Occipital lobe (tissue), 2 donors: ENCODE data around the gene SATL1. TPM values are rescaled to one million over a fixed set of nuclear protein-coding genes. Genes with fewer than 3 reads are reported as not detected.
"Not testable (repeated sequence)": the region's sequence is repeated elsewhere in the genome, so short reads cannot be mapped to it uniquely, and the experiment has no call there.

Source experiments
- DNase-seq: peaks from one replicate; lab custom pipeline; 2025; lab: John Stamatoyannopoulos, UW
- total RNA-seq: library from RNA; depleted of rRNA; stranded (reverse); fragments of >200 nt; gene quantifications from one replicate; pipeline ENCODE4 v1.2.3, GENCODE V29; 2014

The SATL1 gene, protein sequence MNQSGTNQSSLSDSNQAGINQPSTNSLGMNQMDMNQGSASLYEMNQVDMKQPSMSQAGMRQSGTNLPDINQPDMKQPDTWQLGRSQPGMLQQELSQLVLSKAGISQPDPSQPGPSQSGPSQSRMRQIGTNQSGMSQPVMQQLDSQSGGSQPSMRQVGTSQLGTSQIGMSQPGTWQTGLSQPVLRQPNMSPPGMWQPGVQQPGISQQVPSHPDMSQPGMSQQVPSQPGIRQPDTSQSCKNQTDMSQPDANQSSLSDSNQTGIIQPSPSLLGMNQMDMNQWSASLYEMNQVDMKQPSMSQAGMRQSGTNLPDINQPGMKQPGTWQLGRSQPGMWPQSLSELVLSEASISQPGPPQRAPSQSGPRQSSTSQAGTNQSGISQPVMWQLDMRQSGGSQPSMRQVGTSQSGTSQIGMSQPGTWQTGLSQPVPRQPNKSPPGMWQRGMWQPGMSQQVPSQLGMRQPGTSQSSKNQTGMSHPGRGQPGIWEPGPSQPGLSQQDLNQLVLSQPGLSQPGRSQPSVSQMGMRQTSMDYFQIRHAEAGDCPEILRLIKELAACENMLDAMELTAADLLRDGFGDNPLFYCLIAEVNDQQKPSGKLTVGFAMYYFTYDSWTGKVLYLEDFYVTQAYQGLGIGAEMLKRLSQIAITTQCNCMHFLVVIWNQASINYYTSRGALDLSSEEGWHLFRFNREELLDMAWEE
- total RNA-seq = 1.2 TPM

DNA sequence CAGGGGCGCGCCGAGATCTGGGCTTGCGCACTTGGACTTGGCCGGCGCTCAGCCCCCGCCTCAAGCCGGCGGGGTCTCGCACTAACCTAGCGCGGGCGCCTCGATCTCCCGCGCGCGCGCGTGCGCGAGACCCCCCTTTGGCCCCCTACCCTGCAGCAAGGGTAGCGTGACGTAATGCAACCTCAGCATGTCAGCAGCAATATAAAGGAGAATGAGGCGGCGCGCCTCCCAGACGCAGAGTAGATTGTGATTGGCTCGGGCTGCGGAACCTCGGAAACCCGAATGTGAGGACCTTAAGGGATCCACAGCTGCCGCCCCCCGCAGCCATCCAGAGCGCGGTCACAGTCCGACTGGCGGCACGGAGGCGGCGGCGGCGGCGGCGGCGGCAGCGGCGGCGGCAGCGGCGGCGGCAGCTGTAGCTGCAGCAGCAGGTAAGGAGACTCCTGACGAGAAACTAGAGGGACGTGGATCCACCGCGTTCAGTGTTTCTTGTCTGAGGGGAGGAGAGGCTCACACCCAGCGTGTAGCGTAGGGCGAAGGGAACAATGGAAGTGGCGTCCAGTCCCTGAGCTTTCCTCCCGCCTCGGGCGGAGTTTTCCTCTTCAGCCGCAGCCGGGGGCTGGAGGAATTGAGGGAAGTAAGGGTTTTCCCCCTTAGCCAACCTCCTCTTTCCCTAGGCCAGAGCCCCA is at the start of gene SATL1, which contains the start of gene ZNF711:
Gene SATL1 (minus strand): TSS at position 19 of the 689 bp plus-strand sequence. CDS start 134,811 bp downstream, outside the sequence.
Gene ZNF711 (plus strand): TSS at position 231 of the 689 bp plus-strand sequence. CDS start 3,582 bp downstream, outside the sequence.
- peak; percentile 35 for DNase-seq

DNA sequence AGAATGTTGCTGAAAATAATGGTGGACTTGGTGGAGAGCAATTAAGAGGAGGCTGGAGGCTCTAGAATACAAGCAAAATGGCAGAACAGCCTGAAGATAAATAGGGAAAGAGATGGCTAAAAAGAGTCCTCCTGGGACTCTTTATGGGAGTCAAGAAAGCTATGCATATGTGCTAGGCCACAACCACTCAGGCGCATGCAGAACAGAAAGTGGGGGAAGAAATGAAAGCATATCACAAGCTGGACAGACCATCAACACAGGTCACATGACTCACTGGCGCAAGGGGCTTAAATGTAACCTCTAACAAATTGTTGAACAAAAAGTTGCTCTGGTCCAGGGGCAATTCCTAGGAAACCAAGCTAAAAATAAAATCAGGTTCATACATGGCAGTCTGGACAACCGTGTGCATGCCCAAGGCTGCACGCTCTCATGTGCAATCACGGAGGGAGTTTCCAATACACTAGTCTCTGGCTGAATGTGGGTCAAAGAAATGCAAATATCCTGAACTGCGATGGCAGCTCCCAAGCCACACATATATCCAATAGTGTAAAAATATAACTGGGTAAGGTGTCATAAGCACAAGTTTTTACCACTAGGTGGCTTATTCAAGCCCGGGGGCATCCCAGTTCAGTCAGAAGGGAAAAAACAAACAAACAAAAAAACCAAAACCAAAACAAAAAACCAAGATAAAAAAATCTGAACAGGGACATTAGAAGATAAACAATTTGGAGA is 45.6 kb upstream of the SATL1 start:
- no peak for DNase-seq

DNA sequence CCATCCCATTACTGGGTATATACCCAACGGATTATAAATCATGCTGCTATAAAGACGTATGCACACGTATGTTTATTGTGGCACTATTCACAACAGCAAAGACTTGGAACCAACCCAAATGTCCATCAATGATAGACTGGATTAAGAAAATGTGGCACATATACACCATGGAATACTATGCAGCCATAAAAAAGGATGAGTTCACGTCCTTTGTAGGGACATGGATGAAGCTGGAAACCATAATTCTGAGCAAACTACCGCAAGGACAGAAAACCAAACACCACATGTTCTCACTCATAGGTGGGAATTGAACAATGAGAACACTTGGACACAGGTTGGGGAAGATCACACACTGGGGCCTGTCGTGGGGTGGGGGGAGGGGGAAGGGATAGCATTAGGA is 41.7 kb upstream of the SATL1 start:
- DNase-seq = not testable (repeated sequence)

DNA sequence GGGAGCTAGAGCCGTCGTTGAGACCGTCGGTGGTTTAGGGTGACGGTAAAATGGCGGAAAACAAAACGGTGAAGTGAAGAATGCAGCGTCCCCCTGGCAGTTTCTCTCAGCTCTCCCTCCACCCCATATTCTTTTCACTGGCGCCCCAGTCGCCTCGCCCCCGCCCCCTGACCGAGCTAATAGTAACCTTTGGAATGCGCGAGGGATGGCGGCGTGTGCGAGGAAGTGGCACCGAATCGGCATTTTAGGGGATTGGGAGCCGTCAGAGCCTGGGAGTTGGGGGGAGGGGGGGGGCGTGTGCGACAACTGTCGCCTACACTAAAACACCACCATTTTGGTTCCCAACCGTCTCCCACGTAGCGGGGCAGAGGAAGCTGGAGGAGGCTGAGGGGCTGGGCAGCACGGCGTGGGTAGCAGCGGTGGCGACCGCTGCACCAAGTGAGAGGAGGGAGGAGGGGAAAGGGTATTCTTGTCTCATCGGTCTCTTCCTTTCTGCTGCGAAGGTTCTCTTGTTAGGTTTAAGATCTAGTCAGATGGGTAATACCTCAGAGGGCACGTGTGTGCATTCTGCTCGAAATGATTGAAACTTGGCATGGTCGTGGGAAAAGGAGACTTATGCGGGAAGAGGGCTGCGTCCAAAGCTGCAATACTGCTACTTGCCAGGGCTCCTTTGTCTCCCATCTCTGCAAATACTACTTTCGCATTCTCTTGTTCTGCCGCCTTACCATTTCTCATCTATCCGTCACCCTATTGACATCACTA is 1.1 kb upstream of the SATL1 start:
- DNase-seq = no peak

DNA sequence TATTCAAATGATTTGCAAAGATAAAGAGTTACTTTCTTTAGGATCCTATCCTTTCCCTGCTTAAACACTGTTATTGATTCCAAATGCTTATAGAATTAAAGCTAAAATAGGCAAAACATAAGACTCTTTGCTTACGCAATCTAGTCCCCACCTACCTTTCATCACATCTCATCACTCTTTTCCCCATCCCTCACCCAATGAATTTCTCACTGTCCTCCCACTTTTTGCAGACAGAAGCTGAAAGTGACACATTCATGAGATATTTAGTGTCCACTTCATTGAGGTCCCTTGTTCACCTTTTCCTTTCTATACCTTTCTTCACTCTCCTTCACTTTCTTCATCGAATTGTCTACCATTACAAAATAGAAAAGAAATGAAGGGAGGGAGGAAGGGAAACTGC is 424 bp downstream of the SATL1 start:
- no peak for DNase-seq

DNA sequence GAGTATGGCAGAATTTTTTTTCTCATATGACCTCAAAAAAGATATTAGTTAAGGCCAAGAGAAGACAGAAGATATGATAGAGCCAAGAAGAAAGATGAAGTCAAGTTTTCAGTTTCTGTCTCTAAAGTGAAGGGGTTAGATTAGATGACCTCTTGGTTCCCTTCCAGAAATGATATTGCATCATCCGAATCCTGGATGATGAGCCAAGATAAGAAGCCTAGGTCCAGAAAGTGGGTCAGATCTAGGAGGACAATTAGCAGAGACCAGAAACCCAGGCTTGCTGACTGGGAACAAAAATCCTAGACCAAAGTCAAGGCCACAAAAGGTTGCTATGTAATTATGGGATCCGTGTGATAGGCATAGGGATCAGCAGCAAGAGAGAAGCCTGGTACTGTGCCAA is 20.2 kb downstream of the SATL1 start:
- DNase-seq = no peak

DNA sequence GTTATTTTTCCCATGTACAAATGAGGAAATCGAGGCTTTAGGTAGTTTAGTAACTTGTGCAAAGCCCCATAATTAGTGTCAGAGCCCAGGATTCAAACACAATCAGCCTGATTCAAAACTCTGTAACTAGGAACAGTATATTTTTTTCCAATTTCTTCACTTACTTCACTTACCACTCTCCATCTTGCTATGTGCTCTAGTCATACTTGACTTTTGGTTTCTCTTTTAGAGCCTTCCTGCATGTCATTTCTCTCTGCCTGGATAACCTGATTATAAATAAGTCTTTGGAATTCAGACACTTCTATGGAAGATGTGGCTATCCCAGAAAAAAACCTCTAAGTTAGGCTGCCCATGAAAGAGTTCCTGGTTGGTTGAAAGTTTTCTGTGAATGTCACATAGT is 22.2 kb downstream of the SATL1 start:
- no peak for DNase-seq

DNA sequence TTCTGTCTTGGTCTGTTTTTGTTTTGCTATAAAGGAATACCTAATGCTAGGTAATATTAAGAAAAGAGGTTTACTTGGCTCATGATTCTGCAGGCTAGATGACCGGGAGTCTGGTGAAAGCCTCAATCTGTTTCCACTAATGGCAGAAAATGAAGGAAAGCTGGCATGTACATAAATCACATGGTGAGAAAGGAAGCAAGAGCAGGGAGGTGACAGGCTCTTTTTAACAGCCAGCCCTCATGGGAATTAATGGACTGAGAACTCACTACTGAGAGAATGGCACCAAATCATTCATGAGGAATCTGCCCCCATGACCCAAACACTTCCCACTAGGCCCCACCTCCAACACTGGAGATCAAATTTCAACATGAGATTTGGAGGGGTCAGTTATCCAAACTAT is 27.6 kb downstream of the SATL1 start:
- DNase-seq = no peak

DNA sequence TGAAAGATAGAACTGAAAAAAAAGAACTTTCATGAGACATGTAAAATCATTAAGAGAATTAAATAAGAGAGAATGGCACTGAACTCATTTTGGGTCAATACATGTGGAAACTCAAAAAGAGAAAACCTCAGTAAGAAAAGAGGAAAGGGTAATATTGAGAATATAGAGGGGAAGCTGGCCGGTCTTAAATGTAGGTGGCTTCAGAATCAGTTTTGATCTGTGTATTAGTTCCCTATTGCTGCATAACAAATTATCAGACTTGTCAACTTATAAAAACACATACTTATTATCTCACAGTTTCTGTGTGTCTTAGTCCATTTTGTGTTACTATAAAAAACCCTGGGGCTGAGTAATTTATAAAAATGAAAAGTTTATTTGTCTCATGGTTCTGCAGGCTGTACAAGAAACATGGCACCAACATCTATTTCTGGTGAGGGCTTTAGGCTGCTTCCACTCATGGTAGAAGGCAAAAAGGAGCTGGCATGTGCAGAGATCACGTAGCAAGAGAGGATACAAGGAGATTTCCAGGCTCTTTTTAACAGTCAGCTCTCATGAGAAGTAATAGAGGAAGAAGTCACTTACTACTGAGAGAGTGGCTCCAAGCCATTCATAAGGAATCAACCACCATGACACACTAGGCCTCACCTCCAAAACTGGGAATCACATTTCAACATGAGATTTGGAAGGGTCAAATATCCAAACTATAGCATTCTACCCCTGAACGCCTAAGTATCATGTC is 29.6 kb downstream of the SATL1 start:
- no peak for DNase-seq

DNA sequence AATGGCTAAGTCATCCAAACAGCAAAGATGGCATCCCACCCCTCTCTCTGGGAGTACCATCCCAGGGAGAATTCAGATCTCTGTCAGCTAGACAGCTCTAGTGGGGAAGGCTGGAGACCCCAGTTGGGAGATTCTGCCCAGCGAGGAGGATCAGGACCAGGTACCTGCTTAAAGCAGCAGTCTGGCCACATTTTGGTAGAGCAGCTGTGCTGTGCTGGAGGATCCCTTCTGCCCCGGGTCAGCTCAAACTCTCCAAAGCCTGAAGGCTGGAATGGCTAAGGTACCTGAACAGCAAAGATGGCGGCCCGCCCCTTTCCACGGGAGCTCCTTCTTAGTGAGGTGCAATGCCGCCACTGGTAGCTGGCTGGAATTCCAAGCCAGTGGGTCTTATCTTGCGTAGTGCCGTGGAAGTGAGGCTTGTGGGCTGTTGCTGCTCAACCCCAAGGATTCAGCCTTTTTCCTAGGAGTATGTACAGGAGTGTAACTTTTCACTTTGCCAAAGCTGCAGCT is 40.1 kb downstream of the SATL1 start:
- DNase-seq = no peak

DNA sequence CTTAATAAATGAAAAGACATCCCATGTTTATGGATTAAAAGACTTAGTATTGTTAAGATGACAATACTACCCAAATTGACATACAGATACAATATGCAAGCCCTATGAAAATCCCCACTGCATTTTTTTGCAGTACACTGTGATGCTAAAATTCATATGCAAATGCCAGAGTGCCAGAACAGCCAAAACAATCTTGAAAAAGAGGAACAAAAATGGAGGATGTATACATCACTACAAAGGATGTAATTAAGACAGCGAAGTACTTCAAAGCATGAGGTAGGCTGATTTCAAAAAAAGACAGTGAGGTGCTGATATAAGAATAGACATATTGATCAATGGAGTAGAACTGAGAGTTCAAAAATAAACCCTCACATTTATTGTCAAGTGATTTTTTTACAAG is 47.3 kb downstream of the SATL1 start:
- DNase-seq = no peak

DNA sequence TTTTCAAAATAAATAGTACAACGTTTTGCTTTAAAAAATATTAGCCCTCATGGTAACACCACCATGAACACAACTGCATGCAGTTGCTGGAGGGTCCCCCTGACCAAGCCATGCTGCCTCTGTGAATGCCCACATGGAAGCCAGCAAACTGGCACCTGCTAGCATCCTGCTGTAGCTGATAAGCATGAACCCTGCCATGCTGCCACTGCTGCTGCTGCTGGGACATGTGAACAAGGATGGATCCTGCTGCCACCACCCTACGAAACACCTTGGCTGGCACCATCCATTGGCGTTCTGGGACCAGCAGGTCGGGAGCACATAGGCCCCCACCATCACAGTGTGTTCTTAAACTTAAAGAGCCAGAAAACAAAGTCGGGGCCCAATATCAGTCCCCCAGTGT is 83.9 kb downstream of the SATL1 start:
- DNase-seq = no peak

DNA sequence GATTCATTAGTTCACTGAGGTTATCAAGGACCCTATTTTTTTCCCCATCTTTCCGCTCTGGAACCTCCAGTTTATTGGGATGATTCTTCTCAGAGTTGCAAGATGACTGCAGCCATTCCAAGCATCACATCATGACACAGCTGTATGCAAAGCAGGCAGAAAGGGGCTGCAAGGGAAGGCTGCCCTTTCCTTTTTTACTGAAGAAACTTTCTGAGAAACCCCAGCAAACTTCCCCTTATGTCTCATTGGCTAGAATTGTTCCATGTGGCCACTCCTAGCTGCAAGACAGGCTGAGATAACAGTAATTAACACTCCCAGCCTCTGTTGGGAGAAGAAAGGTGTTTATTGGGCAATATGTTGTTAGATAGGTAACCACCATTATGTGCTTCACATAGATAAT is 102.6 kb downstream of the SATL1 start:
- DNase-seq = no peak

DNA sequence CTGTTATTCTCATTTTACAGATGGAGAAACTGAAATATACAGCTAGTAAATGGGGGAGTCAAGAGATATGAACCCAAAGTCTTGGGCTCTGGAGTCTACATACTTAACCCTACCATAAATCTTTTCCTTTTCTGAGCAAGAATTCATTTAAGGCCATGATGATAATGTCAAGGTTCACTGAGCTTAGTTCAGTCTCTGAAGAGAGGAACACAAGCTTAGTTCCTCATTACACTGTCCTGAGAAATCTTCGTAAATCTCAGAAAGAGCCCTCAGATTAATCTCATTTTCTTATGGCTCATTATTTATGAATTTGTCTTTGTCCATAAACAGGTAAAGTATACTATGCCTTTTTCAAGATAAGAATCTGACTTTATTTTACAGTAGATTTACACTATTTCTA is 104.2 kb downstream of the SATL1 start:
- no peak for DNase-seq

DNA sequence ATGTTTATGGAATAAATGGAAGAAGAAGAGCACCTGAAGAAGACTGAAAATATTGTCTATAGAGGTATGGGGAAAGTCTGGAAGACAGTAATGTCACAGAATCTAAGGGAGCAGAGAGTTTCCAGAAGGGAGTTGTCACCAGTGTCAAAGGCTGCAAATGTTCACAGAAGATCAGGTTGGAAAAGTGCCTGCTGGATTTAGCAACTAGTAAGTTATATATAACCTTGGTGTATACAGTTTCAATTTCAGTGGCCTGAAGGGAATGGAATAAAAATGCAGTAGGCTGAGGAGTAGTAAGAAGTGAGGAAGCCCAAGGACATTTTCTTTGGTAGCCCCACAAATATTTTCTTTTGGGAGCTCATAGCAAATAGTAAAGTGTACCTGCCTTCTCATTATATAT is 107.2 kb downstream of the SATL1 start:
- DNase-seq = no peak

DNA sequence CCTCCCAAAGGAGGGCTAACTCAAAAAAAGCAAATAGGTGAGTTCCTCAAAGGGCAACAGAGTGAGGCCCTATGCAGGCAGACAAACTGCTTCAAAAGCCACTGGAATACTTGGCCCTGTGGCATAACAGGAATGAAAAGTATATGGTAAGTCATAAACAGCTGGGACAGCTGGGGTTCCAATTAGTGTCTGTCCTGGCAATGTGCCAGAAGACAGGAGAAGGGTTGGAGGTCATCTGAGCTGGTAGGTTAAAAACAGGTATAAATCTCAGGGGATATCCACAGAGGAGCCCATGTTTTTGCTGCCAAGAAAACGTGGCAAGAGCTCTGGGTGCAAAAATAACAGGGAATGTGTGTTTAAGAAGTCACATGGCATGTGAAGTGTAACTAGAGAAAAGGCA is 128.3 kb downstream of the SATL1 start:
- no peak for DNase-seq

DNA sequence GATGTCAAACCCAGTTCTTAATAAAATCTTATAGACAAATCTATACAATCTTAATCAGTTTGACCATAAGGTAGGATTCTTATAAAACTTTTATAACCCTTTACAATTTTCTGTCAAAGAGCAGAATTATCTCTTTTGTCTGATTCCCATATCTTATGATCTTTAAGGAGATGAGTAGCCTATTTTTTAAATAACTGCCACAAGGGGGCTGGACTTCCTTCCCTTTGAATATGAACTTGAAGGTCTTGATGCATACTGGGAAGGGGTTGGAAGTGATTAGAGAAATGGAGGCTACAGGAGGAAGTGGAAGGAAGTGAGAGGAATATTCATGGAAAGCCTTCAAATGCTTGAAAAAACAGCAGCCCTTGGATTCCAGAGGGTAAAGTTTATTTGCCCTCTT is 128.8 kb downstream of the SATL1 start:
- DNase-seq = no peak

DNA sequence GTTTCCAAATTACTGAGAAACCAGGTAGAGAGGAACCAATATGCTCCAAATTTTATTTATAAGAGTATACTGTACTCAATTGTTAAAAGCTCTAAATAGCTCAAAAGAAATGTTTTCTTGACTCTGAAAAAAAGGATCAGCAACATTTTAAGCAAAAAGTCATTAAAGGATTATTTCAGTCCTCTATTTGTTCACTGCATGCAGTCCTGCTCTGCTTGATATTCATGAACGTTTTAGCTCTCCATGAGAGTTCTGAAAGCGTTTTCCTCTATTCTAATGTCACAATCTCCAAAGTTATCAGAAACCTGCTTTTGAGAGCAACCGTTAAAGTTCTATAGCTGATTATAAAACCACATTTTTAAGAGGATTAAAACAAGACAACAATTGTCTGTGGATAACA is 129.4 kb downstream of the SATL1 start:
- DNase-seq = no peak

DNA sequence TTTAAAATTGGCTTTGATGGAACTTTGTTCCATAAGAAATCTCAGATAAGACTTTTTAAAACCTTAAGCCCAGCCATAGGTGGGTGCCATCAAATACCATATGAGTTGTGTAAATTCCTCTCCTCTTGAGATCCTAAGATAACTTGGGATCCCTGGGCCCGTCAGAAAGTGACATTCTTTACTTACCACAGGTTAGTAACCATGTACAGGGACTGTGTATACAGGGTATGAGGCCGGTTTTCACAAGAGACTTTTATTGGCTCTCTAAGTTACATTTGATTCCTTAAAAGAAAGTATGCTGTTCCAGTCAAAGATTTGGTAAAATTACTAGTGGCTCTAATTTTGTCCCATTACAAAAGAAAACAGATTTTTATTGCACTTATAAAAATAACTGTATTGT is 129.8 kb downstream of the SATL1 start:
- DNase-seq = no peak

DNA sequence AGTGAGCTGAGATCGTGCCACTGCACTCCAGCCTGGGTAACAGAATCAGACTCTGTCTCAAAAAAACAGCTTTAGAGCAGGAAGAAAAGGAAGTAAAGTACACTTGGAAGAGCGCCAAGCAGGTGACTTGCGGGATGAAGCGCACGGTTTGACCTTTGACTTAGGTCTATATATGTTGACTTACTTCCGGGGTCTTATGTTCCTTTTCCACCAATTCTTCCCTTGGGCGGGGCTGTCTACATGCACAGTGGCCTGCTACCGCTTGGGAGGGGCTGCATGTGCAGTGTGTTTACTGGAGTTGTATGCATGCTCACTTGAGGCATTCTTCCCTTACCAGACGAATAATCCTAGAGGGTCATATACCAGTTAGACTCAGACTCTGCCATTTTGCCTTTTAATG is 131.3 kb downstream of the SATL1 start:
- no peak for DNase-seq
